Natural killer cell (primary cell): ENCODE measurements around the gene PLEKHG4. TPM values are rescaled to one million over a fixed set of nuclear protein-coding genes. Genes with fewer than 3 reads are reported as not detected.

ENCODE experiments used
- ATAC-seq, 3 donors: fragments of 150-1000 bp in 2 of 3; fragments of 200-7000 bp in 1 of 3; cut with Tn5 transposase; 1 replicate in 1 of 3; 2 replicates in 2 of 3; pipeline ENCODE4 v1.10.0; 2021; ENCODE audit warnings: mild to moderate bottlenecking in 2 of 3, moderate library complexity in 2 of 3
- DNase-seq, 2 donors: peaks; one replicate each; pipeline versions ENCODE4 v3.0.0 to v3.0.0-alpha.2; 2013 to 2021; ENCODE audit warnings: mixed read lengths in 1 of 2
- H3K27ac ChIP-seq: one replicate; pipeline ENCODE4 v1.5.1; 2013; ENCODE audit warnings: mild to moderate bottlenecking, low read length
- H3K27me3 ChIP-seq: one replicate; pipeline ENCODE4 v1.6.1; 2013; ENCODE audit warnings: low read length; ENCODE audit not compliant: control insufficient read depth, insufficient read depth
- H3K36me3 ChIP-seq: one replicate; pipeline ENCODE4 v1.6.1; 2013; ENCODE audit warnings: low read length; ENCODE audit not compliant: control insufficient read depth, insufficient read depth
- H3K4me1 ChIP-seq: one replicate; pipeline ENCODE4 v1.6.1; 2013; ENCODE audit warnings: low read length; ENCODE audit not compliant: control insufficient read depth, insufficient read depth
- H3K4me3 ChIP-seq: one replicate; pipeline ENCODE4 v1.5.1; 2013; ENCODE audit warnings: low read length
- H3K9me3 ChIP-seq: one replicate; pipeline ENCODE4 v1.6.1; 2013; ENCODE audit warnings: low read length; ENCODE audit not compliant: control insufficient read depth, insufficient read depth
- H3K27ac Mint-ChIP-seq, 2 donors: one replicate each; pipeline ENCODE4 v1.8.0; 2022; ENCODE audit warnings: mild to moderate bottlenecking in 2 of 2, mixed read lengths in 2 of 2, moderate library complexity in 1 of 2
- H3K27me3 Mint-ChIP-seq, 2 donors: one replicate each; pipeline ENCODE4 v1.8.0; 2022; ENCODE audit warnings: low read depth in 2 of 2, mixed read lengths in 2 of 2
- H3K36me3 Mint-ChIP-seq: one replicate; pipeline ENCODE4 v1.8.0; 2022; ENCODE audit warnings: mixed read lengths
- H3K4me1 Mint-ChIP-seq, 2 donors: one replicate each; pipeline ENCODE4 v1.8.0; 2022; ENCODE audit warnings: mixed read lengths in 2 of 2
- H3K4me3 Mint-ChIP-seq: one replicate; pipeline ENCODE4 v1.8.0; 2022; ENCODE audit warnings: mild to moderate bottlenecking, moderate library complexity, mixed read lengths
- H3K9me3 Mint-ChIP-seq, 2 donors: one replicate each; pipeline ENCODE4 v1.8.0; 2022; ENCODE audit warnings: mixed read lengths in 2 of 2
- WGBS: methylation state at CpG from one replicate; pipeline ENCODE4 v1.1.7; 2013; ENCODE audit warnings: missing lambda C conversion rate; ENCODE audit not compliant: insufficient coverage; 5-methylcytosine and 5-hydroxymethylcytosine counted together
- intact Hi-C: fragments of 100-400 bp; cut with micrococcal nuclease; formaldehyde crosslinking; loops from one replicate; pipeline ENCODE4 v1.14.2; 2022
- total RNA-seq, 4 donors: library from RNA; stranded (reverse); fragments of 120-200 nt in 1 of 4; gene quantifications; one replicate each; pipeline versions ENCODE4 v1.2.3 to v1.2.4, GENCODE V29; 2013 to 2022
- TF ChIP-seq, protein P1 (sequence below): fragments of 200-600 bp; IDR thresholded peaks from one replicate; pipeline ENCODE4 v1.8.0; 2022; ENCODE audit warnings: antibody characterized with exemption

Gene PLEKHG4
- total RNA-seq, 3 donors from 2014 or later (not counting 1 experiment from before 2014, with no cell fraction given) = 6.8 to 14.7 (median 8.5) TPM

DNA sequence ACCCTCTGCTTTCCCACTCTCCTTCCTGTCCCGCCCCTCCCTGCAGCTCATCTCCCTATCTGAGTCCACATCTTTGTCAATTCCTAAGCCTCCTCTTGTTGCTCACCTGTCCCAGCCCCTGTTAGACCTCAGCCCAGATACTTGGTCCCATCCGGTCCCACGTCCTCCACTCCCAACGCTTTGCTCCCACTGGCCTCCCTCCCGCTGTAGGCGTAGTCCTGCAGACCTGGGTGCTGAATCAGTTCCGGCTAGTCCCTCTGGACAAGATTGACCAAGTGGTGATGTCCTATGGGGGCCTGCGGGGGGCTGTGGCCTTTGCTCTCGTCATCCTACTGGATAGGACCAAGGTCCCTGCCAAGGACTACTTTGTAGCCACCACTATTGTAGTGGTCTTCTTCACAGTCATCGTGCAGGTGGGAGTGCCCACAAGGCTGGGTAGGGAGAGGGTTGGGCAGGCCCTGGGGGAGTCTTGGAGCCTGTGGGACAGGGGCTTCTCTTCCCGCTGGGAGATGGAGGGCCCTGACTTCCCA, 22.6 kb upstream of the PLEKHG4 start:
- no peaks in the 10 kb centered on the region for H3K36me3 ChIP-seq
- Mint-ChIP-seq H3K9me3 (no peaks in the 10 kb centered on the region), H3K36me3 (no peaks in the 10 kb centered on the region), H3K27ac (no peak overlapping the region), H3K27me3 (peaks cover 0 to 8% of the 10 kb centered on the region in 2 donors), H3K4me1 (no peaks in the 10 kb centered on the region), H3K4me3 (no peak overlapping the region)
- H3K9me3 ChIP-seq = no peaks in the 10 kb centered on the region
- no peaks in the 10 kb centered on the region for H3K4me1 ChIP-seq
- H3K27ac ChIP-seq = no peak overlapping the region
- ATAC-seq (no peak), DNase-seq (no peak)
- intact Hi-C loops = no loop called here
- WGBS = 91% methylated on average over 11 of the region's 11 CpGs
- H3K27me3 ChIP-seq = no peaks in the 10 kb centered on the region
- TF ChIP-seq, protein P1, sequence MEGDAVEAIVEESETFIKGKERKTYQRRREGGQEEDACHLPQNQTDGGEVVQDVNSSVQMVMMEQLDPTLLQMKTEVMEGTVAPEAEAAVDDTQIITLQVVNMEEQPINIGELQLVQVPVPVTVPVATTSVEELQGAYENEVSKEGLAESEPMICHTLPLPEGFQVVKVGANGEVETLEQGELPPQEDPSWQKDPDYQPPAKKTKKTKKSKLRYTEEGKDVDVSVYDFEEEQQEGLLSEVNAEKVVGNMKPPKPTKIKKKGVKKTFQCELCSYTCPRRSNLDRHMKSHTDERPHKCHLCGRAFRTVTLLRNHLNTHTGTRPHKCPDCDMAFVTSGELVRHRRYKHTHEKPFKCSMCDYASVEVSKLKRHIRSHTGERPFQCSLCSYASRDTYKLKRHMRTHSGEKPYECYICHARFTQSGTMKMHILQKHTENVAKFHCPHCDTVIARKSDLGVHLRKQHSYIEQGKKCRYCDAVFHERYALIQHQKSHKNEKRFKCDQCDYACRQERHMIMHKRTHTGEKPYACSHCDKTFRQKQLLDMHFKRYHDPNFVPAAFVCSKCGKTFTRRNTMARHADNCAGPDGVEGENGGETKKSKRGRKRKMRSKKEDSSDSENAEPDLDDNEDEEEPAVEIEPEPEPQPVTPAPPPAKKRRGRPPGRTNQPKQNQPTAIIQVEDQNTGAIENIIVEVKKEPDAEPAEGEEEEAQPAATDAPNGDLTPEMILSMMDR = no peak
- no peak overlapping the region for H3K4me3 ChIP-seq

DNA sequence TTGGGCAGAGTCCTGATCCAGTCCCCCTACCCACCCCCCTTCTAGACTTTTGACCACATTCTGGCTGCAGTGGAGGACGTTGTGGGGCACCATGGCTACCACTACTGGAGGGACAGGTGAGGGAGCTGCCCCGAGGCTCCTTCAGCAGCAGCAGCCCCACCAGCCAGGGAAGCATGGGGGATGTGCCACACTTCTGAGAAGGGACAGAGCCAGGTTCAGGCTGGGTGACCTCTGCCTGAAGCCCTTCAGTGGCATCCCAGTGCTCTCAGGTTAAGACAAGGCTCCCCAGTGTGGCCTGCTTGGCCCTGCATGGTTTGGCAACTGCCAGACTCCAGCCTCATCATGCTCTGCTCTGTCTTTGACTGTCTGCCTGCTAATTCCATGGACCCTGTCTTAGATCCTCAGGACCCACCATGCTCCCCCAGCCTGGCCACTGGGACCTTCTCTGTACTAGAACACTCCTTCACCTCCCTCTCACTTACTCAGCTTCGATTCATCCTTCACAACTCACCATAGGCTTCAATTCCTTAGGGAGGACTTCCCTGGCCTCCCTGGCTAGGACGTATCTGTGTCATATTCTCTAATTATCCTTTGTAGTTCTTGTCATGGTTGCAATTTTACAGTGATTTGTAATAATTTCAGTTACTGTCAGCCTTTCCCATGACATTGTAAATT, 21.7 kb upstream of the PLEKHG4 start:
- Histone ChIP-seq H3K4me3 (no peak overlapping the region), H3K9me3 (no peaks in the 10 kb centered on the region), H3K27me3 (no peaks in the 10 kb centered on the region), H3K4me1 (no peaks in the 10 kb centered on the region), H3K36me3 (no peaks in the 10 kb centered on the region), H3K27ac (no peak overlapping the region)
- Mint-ChIP-seq H3K4me1 (no peaks in the 10 kb centered on the region), H3K4me3 (no peak overlapping the region), H3K27me3 (peaks cover 6 to 8% of the 10 kb centered on the region in 2 donors), H3K27ac (no peak overlapping the region), H3K36me3 (no peaks in the 10 kb centered on the region), H3K9me3 (no peaks in the 10 kb centered on the region)
- DNase-seq = no peak
- WGBS = 84% methylated on average over 4 of the region's 4 CpGs
- no peak for ATAC-seq
- TF ChIP-seq, protein P1 = no peak
- intact Hi-C loops = no loop called here

DNA sequence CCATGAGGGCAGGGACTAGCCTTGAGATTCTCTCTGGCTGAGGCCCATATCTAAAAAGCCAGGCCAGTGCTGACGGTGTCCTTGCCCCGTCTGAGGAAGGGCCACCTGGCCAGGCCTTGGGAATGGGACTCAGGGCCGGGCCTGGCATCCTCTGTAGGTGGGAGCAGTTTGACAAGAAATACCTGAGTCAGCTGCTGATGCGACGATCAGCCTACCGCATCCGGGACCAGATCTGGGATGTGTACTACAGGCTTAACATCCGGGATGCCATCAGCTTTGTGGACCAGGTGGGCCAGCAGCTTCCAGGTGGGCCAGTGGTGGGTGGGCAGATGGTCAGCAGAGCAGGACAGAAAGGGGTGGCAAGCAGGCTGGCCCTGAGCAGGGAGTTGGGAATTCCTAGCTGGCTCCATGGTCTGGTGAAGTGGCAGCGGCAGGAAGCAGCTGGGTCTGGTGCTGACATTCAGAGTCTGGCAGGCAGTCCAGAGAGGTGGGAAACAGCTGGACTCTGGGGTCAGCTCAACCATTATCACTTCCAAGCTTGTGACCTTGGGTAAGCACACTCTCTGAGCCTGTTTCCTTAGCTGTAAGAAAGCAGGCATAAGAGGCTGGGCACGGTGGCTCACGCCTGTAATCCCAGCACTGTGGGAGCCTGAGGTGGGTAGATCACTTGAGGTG, 21.0 kb upstream of the PLEKHG4 start:
- TF ChIP-seq, protein P1 = no peak
- no peaks in the 10 kb centered on the region for H3K27me3 ChIP-seq
- Mint-ChIP-seq H3K4me1 (no peaks in the 10 kb centered on the region), H3K36me3 (no peaks in the 10 kb centered on the region), H3K27ac (no peak overlapping the region), H3K9me3 (no peaks in the 10 kb centered on the region), H3K27me3 (peaks cover 10 to 15% of the 10 kb centered on the region in 2 donors), H3K4me3 (no peak overlapping the region)
- H3K4me3 ChIP-seq = no peak overlapping the region
- H3K9me3 ChIP-seq = no peaks in the 10 kb centered on the region
- no peak for DNase-seq
- no peak for ATAC-seq
- intact Hi-C loops = no loop called here
- H3K4me1 ChIP-seq = no peaks in the 10 kb centered on the region
- H3K27ac ChIP-seq = no peak overlapping the region
- no peaks in the 10 kb centered on the region for H3K36me3 ChIP-seq
- WGBS = 95% methylated on average over 11 of the region's 11 CpGs
